H9 (cell line): ENCODE data around the gene WSB2. TPM values are rescaled to one million over a fixed set of nuclear protein-coding genes. Genes with fewer than 3 reads are reported as not detected.

Experiments
- DNase-seq: peaks from one replicate; pipeline ENCODE4 v3.0.0-alpha.2; 2017
- H2AFZ ChIP-seq: one replicate; pipeline ENCODE4 v1.6.1; 2013; ENCODE audit warnings: mild to moderate bottlenecking, low read length, control low read depth, moderate library complexity
- H2AK5ac ChIP-seq: 2 replicates; pipeline ENCODE4 v1.6.1; 2013; ENCODE audit warnings: low read length, control low read depth, mixed read lengths; ENCODE audit not compliant: insufficient read length
- H2BK120ac ChIP-seq: one replicate; pipeline ENCODE4 v1.6.1; 2013; ENCODE audit warnings: low read depth, mild to moderate bottlenecking, low read length, control low read depth, inconsistent platforms; ENCODE audit not compliant: poor library complexity, severe bottlenecking
- H2BK12ac ChIP-seq: 2 replicates; pipeline ENCODE4 v1.6.1; 2013; ENCODE audit warnings: low read length, control low read depth, mixed read lengths, low read depth; ENCODE audit not compliant: insufficient read length
- H2BK15ac ChIP-seq: 2 replicates; pipeline ENCODE4 v1.6.1; 2013; ENCODE audit warnings: low read depth, low read length, control low read depth
- H2BK20ac ChIP-seq: one replicate; pipeline ENCODE4 v1.6.1; 2013; ENCODE audit warnings: low read depth, mild to moderate bottlenecking, low read length, control low read depth, inconsistent platforms; ENCODE audit not compliant: poor library complexity, severe bottlenecking
- H2BK5ac ChIP-seq: 2 replicates; pipeline ENCODE4 v1.6.1; 2013; ENCODE audit warnings: low read length, control low read depth, mixed read lengths; ENCODE audit not compliant: insufficient read length
- H3K14ac ChIP-seq: 2 replicates; pipeline ENCODE4 v1.6.1; 2013; ENCODE audit warnings: low read length, control low read depth; ENCODE audit not compliant: insufficient read depth
- H3K18ac ChIP-seq: 2 replicates; pipeline ENCODE4 v1.6.1; 2013; ENCODE audit warnings: low read depth, mild to moderate bottlenecking, mixed read lengths, low read length, control low read depth; ENCODE audit not compliant: insufficient read length
- H3K23ac ChIP-seq: 2 replicates; pipeline ENCODE4 v1.6.1; 2013; ENCODE audit warnings: low read length, control low read depth, mixed read lengths, low read depth; ENCODE audit not compliant: insufficient read length
- H3K23me2 ChIP-seq: 2 replicates; pipeline ENCODE4 v1.6.1; 2013; ENCODE audit warnings: low read depth, mild to moderate bottlenecking, mixed read lengths, low read length, control low read depth; ENCODE audit not compliant: insufficient read length, poor library complexity, severe bottlenecking
- H3K27ac ChIP-seq: 2 replicates; pipeline ENCODE4 v1.5.1; 2013; ENCODE audit warnings: low read length, control low read depth, mixed read lengths, low read depth; ENCODE audit not compliant: insufficient read length
- H3K27me3 ChIP-seq: 2 replicates; pipeline ENCODE4 v1.6.1; 2013; ENCODE audit warnings: low read length, control low read depth, inconsistent platforms; ENCODE audit not compliant: insufficient read depth
- H3K4ac ChIP-seq: 2 replicates; pipeline ENCODE4 v1.6.1; 2013; ENCODE audit warnings: low read depth, mild to moderate bottlenecking, control low read depth, inconsistent platforms, low read length, moderate library complexity
- H3K4me1 ChIP-seq: 2 replicates; pipeline ENCODE4 v1.6.1; 2013; ENCODE audit warnings: low read length, control low read depth, inconsistent platforms; ENCODE audit not compliant: insufficient read depth
- H3K4me2 ChIP-seq: 2 replicates; pipeline ENCODE4 v1.6.1; 2013; ENCODE audit warnings: low read length, control low read depth, mixed read lengths; ENCODE audit not compliant: insufficient read length, insufficient read depth
- H3K56ac ChIP-seq: 2 replicates; pipeline ENCODE4 v1.6.1; 2013; ENCODE audit warnings: low read depth, mild to moderate bottlenecking, mixed read lengths, low read length, control low read depth; ENCODE audit not compliant: insufficient read length
- H3K79me1 ChIP-seq: 2 replicates; pipeline ENCODE4 v1.6.1; 2013; ENCODE audit warnings: low read depth, mild to moderate bottlenecking, moderate library complexity, low read length, control low read depth, inconsistent platforms; ENCODE audit not compliant: insufficient read depth, poor library complexity, severe bottlenecking
- H3K79me2 ChIP-seq: 2 replicates; pipeline ENCODE4 v1.6.1; 2013; ENCODE audit warnings: low read length, control low read depth, inconsistent platforms; ENCODE audit not compliant: insufficient read depth
- H3K9ac ChIP-seq: 2 replicates; pipeline ENCODE4 v1.6.1; 2013; ENCODE audit warnings: low read length, control low read depth, mixed read lengths; ENCODE audit not compliant: insufficient read length; ENCODE audit errors: extremely low read depth
- H3K9me3 ChIP-seq: one replicate; pipeline ENCODE4 v1.6.1; 2013; ENCODE audit warnings: low read depth, low read length, inconsistent platforms; ENCODE audit not compliant: control insufficient read depth
- H3T11ph ChIP-seq: one replicate; pipeline ENCODE4 v1.6.1; 2013; ENCODE audit warnings: mild to moderate bottlenecking, low read length, control low read depth, inconsistent platforms
- H4K20me1 ChIP-seq: one replicate; pipeline ENCODE4 v1.6.1; 2013; ENCODE audit not compliant: control insufficient read depth, insufficient read length, insufficient read depth
- H4K5ac ChIP-seq: 2 replicates; pipeline ENCODE4 v1.6.1; 2013; ENCODE audit warnings: low read depth, mild to moderate bottlenecking, mixed read lengths, low read length, control low read depth; ENCODE audit not compliant: insufficient read length
- H4K8ac ChIP-seq: replicated peaks from 2 replicates; pipeline ENCODE4 v1.6.1; 2013; ENCODE audit warnings: low read length, control low read depth, mixed read lengths, low read depth; ENCODE audit not compliant: insufficient read length
- H4K91ac ChIP-seq: 2 replicates; pipeline ENCODE4 v1.6.1; 2013; ENCODE audit warnings: low read depth, mild to moderate bottlenecking, moderate library complexity, mixed read lengths, low read length, control low read depth; ENCODE audit not compliant: insufficient read length
- H3K27ac Mint-ChIP-seq, 3 experiments: 2 replicates in 2 of 3; 3 replicates in 1 of 3; pipeline ENCODE4 v1.8.0; 2020 to 2021; ENCODE audit warnings: mixed read lengths in 3 of 3, mild to moderate bottlenecking in 1 of 3, moderate library complexity in 1 of 3
- H3K27me3 Mint-ChIP-seq: 2 replicates; pipeline ENCODE4 v1.8.0; 2021; ENCODE audit warnings: low read depth, mild to moderate bottlenecking, moderate library complexity, mixed read lengths
- H3K36me3 Mint-ChIP-seq, 3 experiments: 2 replicates in 2 of 3; 3 replicates in 1 of 3; pipeline ENCODE4 v1.8.0; 2020 to 2021; ENCODE audit warnings: low read depth in 3 of 3, mixed read lengths in 3 of 3; ENCODE audit not compliant: insufficient read depth in 1 of 3
- H3K4me1 Mint-ChIP-seq, 2 experiments: 2 replicates each; pipeline ENCODE4 v1.8.0; 2020; ENCODE audit warnings: mixed read lengths in 2 of 2
- H3K4me3 Mint-ChIP-seq, 2 experiments: 2 replicates in 1 of 2; 3 replicates in 1 of 2; pipeline ENCODE4 v1.8.0; 2020 to 2021; ENCODE audit warnings: mild to moderate bottlenecking in 2 of 2, mixed read lengths in 2 of 2, moderate library complexity in 1 of 2
- H3K9me3 Mint-ChIP-seq, 2 experiments: 2 replicates in 1 of 2; 3 replicates in 1 of 2; pipeline ENCODE4 v1.8.0; 2020; ENCODE audit warnings: mild to moderate bottlenecking in 2 of 2, mixed read lengths in 2 of 2, moderate library complexity in 1 of 2
- CTCF ChIP-seq: fragments of 200-600 bp; sonication (generic); conservative IDR thresholded peaks from 3 replicates; pipeline ENCODE4 v1.8.0; 2021; ENCODE audit warnings: antibody characterized with exemption, mild to moderate bottlenecking
- WGBS: extraction: QIAGEN DNeasy Blood & Tissue Kit; methylation state at CpG from one replicate; pipeline ENCODE4 v1.1.7; 2013; ENCODE audit warnings: missing lambda C conversion rate, low lambda C conversion rate, mixed read lengths; ENCODE audit not compliant: insufficient read length; ENCODE audit errors: extremely low coverage; 5-methylcytosine and 5-hydroxymethylcytosine counted together
- total RNA-seq: library from RNA; stranded (reverse); gene quantifications from 2 replicates; pipeline ENCODE4 v1.2.1, GENCODE V29; 2021

The WSB2 gene
- total RNA-seq, 1 experiment from 2014 or later, result 58.6 TPM

DNA sequence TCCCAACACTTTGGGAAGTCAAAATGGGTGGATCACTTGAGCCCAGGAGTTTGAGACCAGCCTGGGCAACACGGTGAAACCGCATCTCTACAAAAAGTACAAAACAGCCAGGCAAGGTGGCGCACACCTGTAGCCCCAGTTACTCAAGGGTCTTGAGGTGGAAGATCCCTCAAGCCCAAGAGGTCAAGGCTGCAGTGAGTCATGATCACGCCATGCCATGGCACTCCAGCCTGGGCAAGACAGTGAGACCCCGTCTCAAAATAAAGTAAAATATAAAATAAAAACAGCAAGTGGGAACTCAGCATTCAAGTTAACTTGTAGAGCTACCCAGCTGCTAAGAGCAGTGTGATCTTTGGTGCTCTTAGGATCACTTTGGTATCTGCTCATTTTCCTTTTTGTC lies 31.8 kb downstream of the WSB2 start:
- no peak for DNase-seq
- Histone ChIP-seq H4K5ac (no peak overlapping the region), H2BK5ac (no peak overlapping the region), H3K4ac (no peak overlapping the region), H3K79me2 (no peaks in the 10 kb centered on the region; the same call in 1 of the 2 replicates), H3K14ac (no peak overlapping the region), H4K20me1 (no peaks in the 10 kb centered on the region), H4K91ac (no peak overlapping the region), H3K4me2 (no peak overlapping the region), H3K23me2 (no peaks in the 10 kb centered on the region), H3K23ac (no peak overlapping the region), H3K9ac (no peak overlapping the region), H2BK120ac (no peak overlapping the region), H4K8ac (no peak overlapping the region), H3K18ac (no peak overlapping the region), H2BK12ac (no peak overlapping the region), H2BK20ac (no peak overlapping the region), H3K27ac (no peak overlapping the region), H3K56ac (no peak overlapping the region), H2AK5ac (no peak overlapping the region), H3K79me1 (no peaks in the 10 kb centered on the region), H2BK15ac (no peak overlapping the region), H2AFZ (no peak overlapping the region), H3K4me1 (no peaks in the 10 kb centered on the region), H3K27me3 (no peaks in the 10 kb centered on the region), H3K9me3 (no peaks in the 10 kb centered on the region), H3T11ph (no peak overlapping the region)
- no CpG with 5 or more reads among the region's 5 CpGs for WGBS
- H3K27ac Mint-ChIP-seq, result peak overlapping the region in 1 of 3 experiments; percentile 74; a peak in 1 of 7 replicates
- H3K9me3 Mint-ChIP-seq, result no peaks in the 10 kb centered on the region
- H3K36me3 Mint-ChIP-seq, result peaks cover 49 to 90% (median 84%) of the 10 kb centered on the region in 3 experiments
- H3K4me3 Mint-ChIP-seq, result no peak overlapping the region
- no peaks in the 10 kb centered on the region for H3K4me1 Mint-ChIP-seq
- no peaks in the 10 kb centered on the region for H3K27me3 Mint-ChIP-seq
- no peak for TF ChIP-seq CTCF
